Tibial nerve (tissue), 3 donors: ENCODE measurements around the gene COBL.

Source experiments
- EP300 ChIP-seq, 2 donors: sonication (generic); formaldehyde crosslinking; IDR thresholded peaks; one replicate each; pipeline ENCODE4 v1.6.1; 2017; ENCODE audit warnings: antibody characterized with exemption in 2 of 2, mild to moderate bottlenecking in 1 of 2
- POLR2A ChIP-seq, 2 donors: fragments of 450-650 bp; IDR thresholded peaks; one replicate each; pipeline ENCODE4 v1.6.1; 2017; ENCODE audit warnings: antibody characterized with exemption in 2 of 2, mild to moderate bottlenecking in 2 of 2, moderate library complexity in 2 of 2

- TF ChIP-seq POLR2A (IDR thresholded peaks at IDR 0.05) (no peak), EP300 (IDR thresholded peaks at IDR 0.05) (no peak)
Measured at GRCh38 chr7:51325261-51325676, 8.7 kb upstream of the COBL start.
